Measurements from ENCODE around the gene USP34.

The USP34 gene

DNA sequence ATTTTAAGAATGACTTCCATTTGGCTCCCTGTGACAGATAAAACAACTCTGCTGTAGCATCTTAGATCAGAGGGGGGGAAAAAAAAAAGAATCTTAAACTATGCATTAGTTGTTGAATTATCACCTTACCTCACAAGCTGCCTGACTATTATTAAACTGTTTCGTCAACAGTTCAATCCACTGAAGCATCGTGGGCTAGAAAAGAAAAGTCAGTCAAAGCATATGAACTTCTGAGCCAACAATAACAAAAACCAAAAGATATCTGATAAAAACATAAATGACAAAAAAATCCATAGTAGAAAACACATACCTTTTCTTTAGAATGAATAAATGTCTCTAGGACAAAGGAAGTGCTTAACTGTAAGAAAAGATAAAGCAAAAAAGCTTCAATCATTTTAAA, 235.2 kb downstream of the USP34 start:
- TF ChIP-seq TAF1 (IDR thresholded peaks at IDR 0.05; ENCODE audit: low read depth) (no peak), TEAD4 (IDR thresholded peaks at IDR 0.05) (no peak), CREB1 (IDR thresholded peaks at IDR 0.05; ENCODE audit: low read depth) (no peak), CEBPB (IDR thresholded peaks at IDR 0.05) (no peak), YY1 (IDR thresholded peaks at IDR 0.05; ENCODE audit: low read depth) (no peak), ZBTB7A (IDR thresholded peaks at IDR 0.05; ENCODE audit: low read depth) (no peak), EGR1 (IDR thresholded peaks at IDR 0.05) (no peak)
- TF ChIP-seq, protein P1, sequence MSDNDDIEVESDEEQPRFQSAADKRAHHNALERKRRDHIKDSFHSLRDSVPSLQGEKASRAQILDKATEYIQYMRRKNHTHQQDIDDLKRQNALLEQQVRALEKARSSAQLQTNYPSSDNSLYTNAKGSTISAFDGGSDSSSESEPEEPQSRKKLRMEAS (IDR thresholded peaks at IDR 0.05), result no peak
- TF ChIP-seq, protein P2, sequence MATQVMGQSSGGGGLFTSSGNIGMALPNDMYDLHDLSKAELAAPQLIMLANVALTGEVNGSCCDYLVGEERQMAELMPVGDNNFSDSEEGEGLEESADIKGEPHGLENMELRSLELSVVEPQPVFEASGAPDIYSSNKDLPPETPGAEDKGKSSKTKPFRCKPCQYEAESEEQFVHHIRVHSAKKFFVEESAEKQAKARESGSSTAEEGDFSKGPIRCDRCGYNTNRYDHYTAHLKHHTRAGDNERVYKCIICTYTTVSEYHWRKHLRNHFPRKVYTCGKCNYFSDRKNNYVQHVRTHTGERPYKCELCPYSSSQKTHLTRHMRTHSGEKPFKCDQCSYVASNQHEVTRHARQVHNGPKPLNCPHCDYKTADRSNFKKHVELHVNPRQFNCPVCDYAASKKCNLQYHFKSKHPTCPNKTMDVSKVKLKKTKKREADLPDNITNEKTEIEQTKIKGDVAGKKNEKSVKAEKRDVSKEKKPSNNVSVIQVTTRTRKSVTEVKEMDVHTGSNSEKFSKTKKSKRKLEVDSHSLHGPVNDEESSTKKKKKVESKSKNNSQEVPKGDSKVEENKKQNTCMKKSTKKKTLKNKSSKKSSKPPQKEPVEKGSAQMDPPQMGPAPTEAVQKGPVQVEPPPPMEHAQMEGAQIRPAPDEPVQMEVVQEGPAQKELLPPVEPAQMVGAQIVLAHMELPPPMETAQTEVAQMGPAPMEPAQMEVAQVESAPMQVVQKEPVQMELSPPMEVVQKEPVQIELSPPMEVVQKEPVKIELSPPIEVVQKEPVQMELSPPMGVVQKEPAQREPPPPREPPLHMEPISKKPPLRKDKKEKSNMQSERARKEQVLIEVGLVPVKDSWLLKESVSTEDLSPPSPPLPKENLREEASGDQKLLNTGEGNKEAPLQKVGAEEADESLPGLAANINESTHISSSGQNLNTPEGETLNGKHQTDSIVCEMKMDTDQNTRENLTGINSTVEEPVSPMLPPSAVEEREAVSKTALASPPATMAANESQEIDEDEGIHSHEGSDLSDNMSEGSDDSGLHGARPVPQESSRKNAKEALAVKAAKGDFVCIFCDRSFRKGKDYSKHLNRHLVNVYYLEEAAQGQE (IDR thresholded peaks at IDR 0.05; ENCODE audit: low read depth), result no peak

GRCh38 chr2:61233581-61233980, 237.3 kb downstream of the USP34 start:
- TF ChIP-seq EP300 (IDR thresholded peaks at IDR 0.05; ENCODE audit: borderline replicate concordance) (no peak), CREB1 (IDR thresholded peaks at IDR 0.05; ENCODE audit: low read depth) (no peak), TEAD4 (IDR thresholded peaks at IDR 0.05) (no peak), TCF12 (IDR thresholded peaks at IDR 0.05; ENCODE audit: low read depth) (no peak), CEBPB (IDR thresholded peaks at IDR 0.05) (no peak), NFIC (IDR thresholded peaks at IDR 0.05) (no peak), RAD21 (IDR thresholded peaks at IDR 0.05; ENCODE audit: low read depth) (no peak)
- TF ChIP-seq, protein P3, sequence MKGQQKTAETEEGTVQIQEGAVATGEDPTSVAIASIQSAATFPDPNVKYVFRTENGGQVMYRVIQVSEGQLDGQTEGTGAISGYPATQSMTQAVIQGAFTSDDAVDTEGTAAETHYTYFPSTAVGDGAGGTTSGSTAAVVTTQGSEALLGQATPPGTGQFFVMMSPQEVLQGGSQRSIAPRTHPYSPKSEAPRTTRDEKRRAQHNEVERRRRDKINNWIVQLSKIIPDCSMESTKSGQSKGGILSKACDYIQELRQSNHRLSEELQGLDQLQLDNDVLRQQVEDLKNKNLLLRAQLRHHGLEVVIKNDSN (IDR thresholded peaks at IDR 0.05), result no peak
- TF ChIP-seq, protein P1 (IDR thresholded peaks at IDR 0.05), result no peak

GRCh38 chr2:61229936-61230335, 241.0 kb downstream of the USP34 start:
- TF ChIP-seq EGR1 (IDR thresholded peaks at IDR 0.05) (no peak), TCF12 (IDR thresholded peaks at IDR 0.05; ENCODE audit: low read depth) (no peak), YY1 (IDR thresholded peaks at IDR 0.05; ENCODE audit: low read depth) (no peak), CREB1 (IDR thresholded peaks at IDR 0.05; ENCODE audit: low read depth) (no peak), FOXM1 (IDR thresholded peaks at IDR 0.05; ENCODE audit: borderline replicate concordance, low read depth) (no peak), CEBPB (IDR thresholded peaks at IDR 0.05) (no peak), EP300 (IDR thresholded peaks at IDR 0.05; ENCODE audit: borderline replicate concordance) (no peak), RAD21 (IDR thresholded peaks at IDR 0.05; ENCODE audit: low read depth) (no peak), TEAD4 (IDR thresholded peaks at IDR 0.05) (no peak), TAF1 (IDR thresholded peaks at IDR 0.05; ENCODE audit: low read depth) (no peak), ZBTB7A (IDR thresholded peaks at IDR 0.05; ENCODE audit: low read depth) (no peak), NFIC (IDR thresholded peaks at IDR 0.05) (no peak)
- TF ChIP-seq, protein P3 (IDR thresholded peaks at IDR 0.05), result no peak
- TF ChIP-seq, protein P2 (IDR thresholded peaks at IDR 0.05; ENCODE audit: low read depth), result no peak
- TF ChIP-seq, protein P1 (IDR thresholded peaks at IDR 0.05), result no peak

DNA sequence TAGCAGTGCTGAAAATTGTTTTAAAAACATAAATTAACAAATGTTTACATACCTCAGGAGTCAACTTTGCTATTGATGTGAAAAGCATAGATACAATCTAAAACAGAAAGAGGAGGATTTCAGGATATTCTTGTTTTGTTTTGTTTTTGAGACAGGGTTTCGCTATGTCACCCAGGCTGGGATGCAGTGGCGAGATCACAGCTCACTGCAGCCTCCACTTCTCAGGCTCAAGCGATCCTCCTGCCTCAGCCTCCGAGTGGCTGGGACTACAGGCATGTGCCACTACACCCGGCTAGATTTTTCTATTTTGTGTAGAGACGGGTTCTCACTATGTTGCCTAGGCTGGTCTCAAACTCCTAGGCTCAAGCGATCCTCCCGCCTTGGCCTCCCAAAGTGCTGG, 248.3 kb downstream of the USP34 start:
- TF ChIP-seq TAF1 (IDR thresholded peaks at IDR 0.05; ENCODE audit: low read depth), result no peak
- TF ChIP-seq NFIC (IDR thresholded peaks at IDR 0.05), result no peak
- TF ChIP-seq, protein P1 (IDR thresholded peaks at IDR 0.05), result no peak
- TF ChIP-seq, protein P2 (IDR thresholded peaks at IDR 0.05; ENCODE audit: low read depth), result no peak
- no peak for TF ChIP-seq FOXM1 (IDR thresholded peaks at IDR 0.05; ENCODE audit: borderline replicate concordance, low read depth)
- no peak for TF ChIP-seq RAD21 (IDR thresholded peaks at IDR 0.05; ENCODE audit: low read depth)

Data from Ishikawa (cell line).